Osteocyte (in vitro differentiated cells): Measurements from ENCODE around the gene MED13L. TPM values are rescaled to one million over a fixed set of nuclear protein-coding genes. Genes with fewer than 3 reads are reported as not detected.
A peak's percentile ranks its signal among the peaks of the same experiment; 100 is the strongest.

Experiments
- DNase-seq: peaks from one replicate; pipeline ENCODE4 v3.0.0; 2021; ENCODE audit warnings: mixed read lengths; ENCODE audit not compliant: unreplicated experiment; ENCODE audit errors: extremely low spot score
- H3K27ac Mint-ChIP-seq: one replicate; pipeline ENCODE4 v1.8.0; 2021; ENCODE audit warnings: mild to moderate bottlenecking, mixed read lengths; ENCODE audit not compliant: unreplicated experiment
- H3K27me3 Mint-ChIP-seq: one replicate; pipeline ENCODE4 v1.8.0; 2021; ENCODE audit warnings: mixed read lengths; ENCODE audit not compliant: unreplicated experiment
- H3K36me3 Mint-ChIP-seq: one replicate; pipeline ENCODE4 v1.8.0; 2021; ENCODE audit warnings: mixed read lengths; ENCODE audit not compliant: unreplicated experiment
- H3K4me1 Mint-ChIP-seq: one replicate; pipeline ENCODE4 v1.8.0; 2021; ENCODE audit warnings: mixed read lengths; ENCODE audit not compliant: unreplicated experiment
- H3K4me3 Mint-ChIP-seq: one replicate; pipeline ENCODE4 v1.8.0; 2021; ENCODE audit warnings: mild to moderate bottlenecking, moderate library complexity, mixed read lengths; ENCODE audit not compliant: unreplicated experiment
- H3K9me3 Mint-ChIP-seq: one replicate; pipeline ENCODE4 v1.8.0; 2021; ENCODE audit warnings: mixed read lengths; ENCODE audit not compliant: unreplicated experiment
- CTCF ChIP-seq: fragments of 200-600 bp; sonication (generic); IDR thresholded peaks from 2 replicates; pipeline ENCODE4 v1.5.0; 2021; ENCODE audit warnings: antibody characterized with exemption, mild to moderate bottlenecking, moderate library complexity
- total RNA-seq: library from RNA; stranded (reverse); gene quantifications from 2 replicates; pipeline ENCODE4 v1.2.1, GENCODE V29; 2021

The MED13L gene
- total RNA-seq, 1 donor from 2014 or later, result 229 TPM

GRCh38 chr12:115923851-115924250, 353.6 kb downstream of the MED13L start:
- Mint-ChIP-seq H3K27ac (no peak overlapping the region), H3K36me3 (no peaks in the 10 kb centered on the region), H3K4me3 (no peak overlapping the region), H3K4me1 (peaks cover 1% of the 10 kb centered on the region), H3K9me3 (peaks cover 8% of the 10 kb centered on the region), H3K27me3 (peaks cover 16% of the 10 kb centered on the region)
- no peak for TF ChIP-seq CTCF
- DNase-seq, result no peak

DNA sequence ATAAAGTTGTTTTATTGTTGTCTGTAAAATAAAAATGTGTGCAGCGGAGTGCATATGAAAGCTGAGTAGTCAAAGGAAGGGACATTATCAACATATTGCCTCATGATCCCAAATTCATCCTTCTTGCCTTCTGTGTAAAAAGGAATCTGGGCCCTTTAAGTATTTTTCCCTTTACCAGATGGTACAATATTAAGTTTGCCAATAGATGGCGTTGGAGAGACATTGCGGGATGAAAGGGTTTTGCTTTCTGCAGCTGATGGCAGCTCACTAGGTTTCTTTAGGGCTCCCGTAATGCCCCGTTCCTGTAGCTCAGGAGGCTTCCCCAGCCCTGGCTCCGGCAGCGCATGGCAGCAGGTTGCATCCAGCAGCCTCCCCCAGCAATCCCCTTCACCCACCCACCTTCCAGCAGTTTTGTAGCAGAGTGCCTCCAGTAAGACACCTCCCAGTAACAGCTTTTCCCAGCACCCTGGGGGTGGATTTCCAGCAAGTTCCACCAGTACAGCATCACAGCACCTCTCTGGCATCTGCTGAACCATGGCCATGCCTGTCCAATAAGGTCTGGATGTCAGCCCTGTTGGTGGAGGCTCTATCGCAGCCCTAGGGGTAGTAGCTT, 354.4 kb downstream of the MED13L start:
- Mint-ChIP-seq H3K9me3 (peaks cover 8% of the 10 kb centered on the region), H3K27ac (no peak overlapping the region), H3K4me1 (peaks cover 1% of the 10 kb centered on the region), H3K27me3 (peaks cover 23% of the 10 kb centered on the region), H3K36me3 (no peaks in the 10 kb centered on the region), H3K4me3 (no peak overlapping the region)
- no peak for DNase-seq
- no peak for TF ChIP-seq CTCF

GRCh38 chr12:115920395-115921183, 356.9 kb downstream of the MED13L start:
- H3K4me3 Mint-ChIP-seq, result no peak overlapping the region
- no peaks in the 10 kb centered on the region for H3K36me3 Mint-ChIP-seq
- peaks cover 42% of the 10 kb centered on the region for H3K27me3 Mint-ChIP-seq
- no peak for TF ChIP-seq CTCF
- H3K27ac Mint-ChIP-seq, result no peak overlapping the region
- H3K4me1 Mint-ChIP-seq, result peaks cover 1% of the 10 kb centered on the region
- peaks cover 8% of the 10 kb centered on the region for H3K9me3 Mint-ChIP-seq
- no peak for DNase-seq

GRCh38 chr12:115918763-115919162, 358.7 kb downstream of the MED13L start:
- Mint-ChIP-seq H3K27me3 (peaks cover 54% of the 10 kb centered on the region), H3K4me1 (peaks cover 1% of the 10 kb centered on the region), H3K4me3 (no peak overlapping the region), H3K27ac (no peak overlapping the region), H3K36me3 (no peaks in the 10 kb centered on the region), H3K9me3 (peaks cover 8% of the 10 kb centered on the region)
- no peak for TF ChIP-seq CTCF
- no peak for DNase-seq

- Mint-ChIP-seq H3K36me3 (no peaks in the 10 kb centered on the region), H3K27ac (no peak overlapping the region), H3K4me1 (peaks cover 1% of the 10 kb centered on the region), H3K9me3 (peaks cover 5% of the 10 kb centered on the region), H3K4me3 (no peak overlapping the region), H3K27me3 (peaks cover 65% of the 10 kb centered on the region)
- peak; percentile 98 for TF ChIP-seq CTCF
- peak; percentile 88 for DNase-seq
Observed at GRCh38 chr12:115916910-115917668, 360.4 kb downstream of the MED13L start.
